Stimulated activated CD8-positive, alpha-beta memory T cell treated with anti-CD3 and anti-CD28 coated beads, Interleukin-7, amount 100 ng/mL, for 4 hours (primary cell): ENCODE data around the gene GREM2.

Experiments
- DNase-seq, 2 donors: peaks; one replicate each; pipeline ENCODE4 v3.0.0-alpha.2; 2020; ENCODE audit warnings: low read depth in 2 of 2

GREM2 gene

DNA sequence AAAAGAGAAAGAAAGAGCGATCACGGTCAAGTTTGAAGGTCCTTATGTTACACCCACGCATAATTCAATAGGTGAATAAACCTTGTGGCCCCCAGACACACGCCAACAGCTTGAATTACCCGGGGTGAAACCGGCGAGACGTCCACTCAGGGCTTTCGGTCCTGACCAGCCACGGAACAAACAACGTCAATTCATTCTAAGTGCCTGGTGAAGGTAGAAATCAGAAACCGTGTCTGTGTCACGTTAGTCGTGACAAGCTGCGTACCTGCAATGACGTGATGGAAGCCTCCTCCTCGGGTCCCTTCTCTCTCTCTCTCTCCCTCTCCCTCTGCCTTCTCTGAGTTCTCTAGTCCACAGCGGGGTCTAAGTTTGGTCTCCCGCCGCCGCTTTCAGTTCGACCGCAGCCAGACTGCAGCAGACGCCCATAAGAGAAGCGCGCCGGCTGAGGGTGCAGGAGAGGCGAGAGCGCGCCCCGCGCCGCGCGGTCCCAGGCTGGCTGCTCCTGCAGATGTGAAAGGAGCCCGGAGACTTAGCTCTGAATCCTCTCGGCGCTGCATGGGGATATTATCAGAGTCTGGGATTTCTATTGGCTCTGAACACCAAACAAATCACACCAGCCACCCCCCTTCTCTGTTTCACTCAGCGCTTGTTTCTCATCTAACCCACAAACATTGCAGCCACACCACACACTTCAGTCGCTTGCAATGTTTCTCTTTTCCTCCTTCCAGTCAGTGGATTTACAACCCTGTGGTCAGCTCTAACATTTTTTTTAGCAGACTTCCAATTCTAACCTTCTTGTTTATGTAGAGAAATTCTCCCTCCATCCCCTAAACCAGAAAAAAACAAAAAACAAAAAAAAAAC, at the start of gene GREM2:
TSS of gene GREM2 (minus strand) at position 537 of the 862 bp plus-strand sequence. CDS start 118,680 bp downstream, outside the sequence.
- DNase-seq: peak in 1 of 2 donors; percentile 4

- no peak for DNase-seq
These were observed 46.5 kb upstream of the GREM2 start for GRCh38 chr1:240658312-240658960.

DNA sequence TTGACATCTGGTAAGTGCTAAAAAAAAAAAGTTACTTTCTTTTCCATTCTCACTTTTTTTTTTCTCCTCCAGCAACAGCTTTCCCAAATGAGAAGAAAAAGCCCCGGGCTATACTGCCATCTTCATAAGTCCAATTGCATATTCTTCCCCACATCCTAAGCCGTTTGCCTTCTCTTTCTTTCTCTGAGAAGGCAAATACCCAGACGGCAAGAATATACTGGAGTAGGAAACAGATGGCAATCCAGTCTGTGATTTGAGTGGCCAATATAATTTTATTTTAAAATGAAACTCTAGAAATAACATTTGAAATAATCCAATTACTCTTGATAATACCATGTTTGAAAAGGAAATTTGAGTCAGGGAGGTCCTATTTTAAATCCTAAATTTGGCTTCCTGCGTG, 44.6 kb upstream of the GREM2 start:
- DNase-seq: no peak

DNA sequence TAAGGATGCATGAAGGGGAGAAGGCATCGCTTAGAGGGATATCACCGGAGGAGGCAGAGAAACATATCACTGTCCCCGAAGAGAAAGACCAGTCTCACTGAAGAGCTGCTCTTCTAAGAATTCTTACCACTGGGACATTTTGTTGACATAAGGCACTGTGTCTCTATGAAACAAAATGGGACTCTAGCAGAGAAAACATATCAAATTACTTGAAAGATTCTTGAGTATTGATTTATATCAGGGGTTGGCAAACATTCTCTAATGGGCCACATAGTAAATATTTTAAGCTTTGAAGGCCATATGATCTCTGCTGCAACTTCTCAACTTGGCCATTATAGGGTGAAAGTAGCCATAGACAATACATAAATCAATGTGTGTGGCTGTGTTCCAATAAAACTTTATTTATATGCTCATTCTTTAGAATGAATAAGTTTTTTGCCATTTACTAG, 41.0 kb upstream of the GREM2 start:
- DNase-seq: no peak

DNA sequence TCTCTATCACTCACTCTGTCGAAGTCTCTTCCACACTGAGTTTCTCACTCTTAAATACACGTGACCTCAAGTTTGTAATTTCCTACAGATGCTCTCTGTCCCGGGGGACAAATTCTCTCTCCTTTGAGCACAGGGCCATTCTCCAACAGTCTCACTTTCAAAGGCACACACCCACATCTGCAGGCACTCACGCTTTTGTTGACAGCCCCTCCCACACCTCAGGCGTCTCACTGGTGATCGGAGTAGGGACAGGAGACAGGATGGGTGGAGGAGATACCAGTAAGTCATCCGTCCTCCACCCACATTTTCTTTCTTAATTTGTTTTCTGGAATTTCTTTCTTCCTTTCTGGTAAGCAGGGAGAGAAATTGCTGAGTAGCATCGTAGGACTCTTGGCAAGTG, 40.6 kb upstream of the GREM2 start:
- no peak for DNase-seq

GRCh38 chr1:240650877-240651276, 38.9 kb upstream of the GREM2 start:
- DNase-seq: no peak

DNA sequence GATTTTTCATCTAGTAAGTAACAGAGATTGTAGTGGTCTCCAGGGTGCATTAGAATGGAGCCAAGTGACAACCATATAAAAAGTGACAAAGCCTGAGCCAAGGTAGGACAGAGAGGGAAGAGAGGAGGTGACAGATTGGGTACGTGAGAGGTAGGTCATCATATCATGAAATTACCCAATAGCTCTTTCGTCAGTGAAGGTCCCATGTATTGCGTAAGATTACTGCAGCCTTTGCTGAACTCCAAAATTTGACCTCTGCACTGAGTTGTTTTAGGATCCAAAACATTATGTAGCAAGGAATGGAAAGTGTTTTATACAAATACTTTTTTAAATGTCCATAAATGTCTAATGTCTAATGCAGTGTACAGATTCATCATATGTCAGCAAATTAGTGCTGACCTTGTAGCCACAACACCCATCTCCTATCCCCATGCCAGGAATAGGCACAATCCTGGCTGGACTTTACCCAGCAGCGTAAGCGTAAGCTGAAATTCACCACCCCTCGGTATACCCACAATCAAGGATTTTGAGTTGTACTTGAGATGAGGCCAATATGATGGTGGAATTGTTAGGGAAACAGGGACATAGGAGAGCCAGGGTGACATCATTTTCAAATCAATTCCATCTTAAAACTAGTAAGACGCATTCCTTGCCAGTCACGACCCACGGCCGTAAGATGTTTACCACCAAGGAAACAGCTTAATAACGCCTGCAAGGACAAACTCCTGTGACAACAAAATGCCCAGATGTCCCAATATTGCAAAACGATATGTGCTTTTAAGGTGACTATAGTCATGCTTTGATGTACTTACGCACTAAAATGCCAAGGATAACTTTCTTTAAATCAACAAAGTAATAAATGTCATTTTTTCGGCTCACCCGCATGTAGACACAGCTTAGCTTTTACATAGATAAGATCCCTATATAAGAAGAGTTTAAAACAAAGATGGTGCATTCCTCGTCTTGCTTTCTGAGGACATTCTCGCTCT, 38.1 kb upstream of the GREM2 start:
- no peak for DNase-seq

DNA sequence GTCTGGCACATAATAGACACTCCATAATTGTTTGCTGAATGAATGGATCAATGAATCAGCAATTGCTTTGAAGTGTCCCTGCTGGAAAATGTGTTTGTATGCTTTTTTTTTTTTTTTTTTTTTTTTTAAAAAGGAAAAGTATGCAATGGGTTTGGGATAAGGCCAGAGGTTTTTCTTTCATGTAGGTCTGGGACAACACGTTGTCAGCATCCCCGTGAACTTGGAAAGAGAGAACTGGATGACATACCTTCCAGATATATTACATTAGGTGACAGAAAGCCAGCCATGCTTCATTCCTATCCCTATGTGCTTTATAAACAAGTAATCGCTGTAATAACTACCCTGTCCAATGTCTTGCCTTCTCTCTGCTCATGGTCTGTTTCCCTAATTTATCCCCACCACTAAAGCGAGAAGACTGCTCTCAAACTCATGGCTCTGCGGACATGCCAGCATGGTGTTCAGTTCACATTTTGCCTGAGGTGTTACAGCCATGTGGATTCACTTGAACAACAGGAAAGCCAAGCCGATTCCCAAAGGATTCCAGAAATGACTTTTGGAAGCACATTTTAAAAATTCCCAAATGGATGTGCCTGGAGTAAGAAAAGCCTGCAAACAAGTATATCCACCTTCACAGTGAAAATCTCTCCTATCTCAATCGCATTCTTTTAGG, 34.8 kb upstream of the GREM2 start:
- no peak for DNase-seq

DNA sequence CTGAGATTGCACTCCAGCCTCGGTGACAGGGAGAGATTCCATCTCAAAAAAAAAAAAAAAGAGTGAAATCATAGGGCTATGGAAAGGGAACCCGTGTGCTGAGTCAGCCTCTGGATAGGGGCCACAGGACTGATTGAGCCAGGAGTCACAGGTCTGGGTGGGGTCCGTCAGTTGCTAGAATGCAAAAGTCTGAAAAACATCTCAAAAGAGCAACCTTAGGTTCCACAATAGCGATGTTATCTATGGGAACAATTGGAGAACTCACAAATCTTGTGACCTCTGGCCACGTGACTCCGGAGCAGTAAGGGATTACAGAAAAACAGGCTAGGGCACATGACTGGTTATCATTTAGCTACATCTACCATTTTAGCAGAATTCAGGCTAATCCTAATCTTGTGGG, 32.8 kb upstream of the GREM2 start:
- DNase-seq: no peak

GRCh38 chr1:240635466-240636256, 23.7 kb upstream of the GREM2 start:
- DNase-seq: no peak

- DNase-seq: no peak
These were observed 18.5 kb upstream of the GREM2 start for GRCh38 chr1:240630409-240630808.

DNA sequence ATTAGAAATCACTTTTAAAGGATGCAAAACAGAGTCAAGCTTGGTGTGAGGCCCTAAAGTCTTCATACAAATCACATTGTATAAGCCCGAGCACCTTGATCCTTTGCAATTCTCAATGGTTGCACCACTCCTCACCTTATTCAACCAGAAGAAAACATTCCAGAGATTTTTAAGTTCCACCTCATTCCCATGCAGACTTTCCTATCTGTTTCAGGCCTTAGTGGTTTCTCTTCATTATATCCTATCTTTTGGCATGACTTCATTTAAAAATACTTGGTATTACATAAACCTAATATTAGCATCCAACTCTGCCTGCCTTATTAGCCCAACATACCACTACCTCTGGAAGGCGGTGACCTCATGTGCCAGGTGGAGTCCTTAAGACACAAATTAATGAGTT, 9.3 kb upstream of the GREM2 start:
- DNase-seq: no peak

GRCh38 chr1:240619906-240620621, 8.1 kb upstream of the GREM2 start:
- DNase-seq: no peak

DNA sequence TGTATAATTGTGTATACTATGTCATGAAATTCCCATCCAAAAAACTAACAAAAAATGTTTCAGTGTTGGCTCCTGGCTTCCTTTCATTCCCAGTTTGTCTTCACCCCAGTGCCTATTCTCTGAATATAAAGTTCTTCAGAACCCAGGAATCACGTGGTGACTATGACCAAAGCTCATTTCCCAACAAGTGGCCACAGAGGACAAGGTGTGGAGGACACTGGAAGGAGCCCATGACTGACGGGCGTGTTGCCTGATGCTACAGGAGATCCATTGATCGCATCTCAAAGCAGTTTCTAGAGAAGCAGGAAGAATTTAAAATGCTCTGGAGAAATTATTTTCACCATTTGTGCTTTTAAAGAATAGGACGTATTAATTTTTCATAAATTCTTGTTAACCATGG, 7.4 kb upstream of the GREM2 start:
- DNase-seq: no peak

DNA sequence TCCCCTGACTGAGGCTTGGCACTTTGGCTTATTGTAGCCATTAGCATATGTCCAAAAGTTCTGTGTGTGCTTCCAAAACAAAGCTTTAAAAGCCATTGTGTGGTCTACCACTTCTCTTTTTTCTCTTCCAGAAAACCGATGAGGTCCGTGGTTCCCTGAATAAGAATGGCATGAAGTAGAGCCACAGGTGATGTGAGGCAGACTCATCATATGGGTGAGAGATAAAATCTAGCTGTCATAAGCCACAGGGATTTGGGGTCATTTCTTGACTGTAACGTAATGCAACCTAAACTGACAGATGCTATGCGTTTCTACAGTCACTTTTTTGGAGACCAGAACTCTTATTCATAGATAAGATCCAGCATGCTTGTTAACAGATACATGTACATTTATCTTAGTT, 7.0 kb upstream of the GREM2 start:
- no peak for DNase-seq

GRCh38 chr1:240616018-240616417, 4.1 kb upstream of the GREM2 start:
- DNase-seq: no peak

- no peak for DNase-seq
These were observed 1.6 kb upstream of the GREM2 start for GRCh38 chr1:240613356-240614142.

GRCh38 chr1:240612811-240613210, 856 bp upstream of the GREM2 start:
- DNase-seq: no peak

- no peak for DNase-seq
These were observed 732 bp downstream of the GREM2 start for GRCh38 chr1:240611228-240611618.
